HG03280 (cell line): ENCODE measurements around the gene C5orf22.
"Not testable (repeated sequence)": the region's sequence is repeated elsewhere in the genome, so short reads cannot be mapped to it uniquely, and the experiment has no call there.

Experiments used
- ATAC-seq: cut with Tn5 transposase; IDR thresholded peaks from one replicate; pipeline ENCODE4 v1.9.1; 2021; ENCODE audit warnings: mild to moderate bottlenecking, moderate library complexity; ENCODE audit not compliant: unreplicated experiment

Gene C5orf22

DNA sequence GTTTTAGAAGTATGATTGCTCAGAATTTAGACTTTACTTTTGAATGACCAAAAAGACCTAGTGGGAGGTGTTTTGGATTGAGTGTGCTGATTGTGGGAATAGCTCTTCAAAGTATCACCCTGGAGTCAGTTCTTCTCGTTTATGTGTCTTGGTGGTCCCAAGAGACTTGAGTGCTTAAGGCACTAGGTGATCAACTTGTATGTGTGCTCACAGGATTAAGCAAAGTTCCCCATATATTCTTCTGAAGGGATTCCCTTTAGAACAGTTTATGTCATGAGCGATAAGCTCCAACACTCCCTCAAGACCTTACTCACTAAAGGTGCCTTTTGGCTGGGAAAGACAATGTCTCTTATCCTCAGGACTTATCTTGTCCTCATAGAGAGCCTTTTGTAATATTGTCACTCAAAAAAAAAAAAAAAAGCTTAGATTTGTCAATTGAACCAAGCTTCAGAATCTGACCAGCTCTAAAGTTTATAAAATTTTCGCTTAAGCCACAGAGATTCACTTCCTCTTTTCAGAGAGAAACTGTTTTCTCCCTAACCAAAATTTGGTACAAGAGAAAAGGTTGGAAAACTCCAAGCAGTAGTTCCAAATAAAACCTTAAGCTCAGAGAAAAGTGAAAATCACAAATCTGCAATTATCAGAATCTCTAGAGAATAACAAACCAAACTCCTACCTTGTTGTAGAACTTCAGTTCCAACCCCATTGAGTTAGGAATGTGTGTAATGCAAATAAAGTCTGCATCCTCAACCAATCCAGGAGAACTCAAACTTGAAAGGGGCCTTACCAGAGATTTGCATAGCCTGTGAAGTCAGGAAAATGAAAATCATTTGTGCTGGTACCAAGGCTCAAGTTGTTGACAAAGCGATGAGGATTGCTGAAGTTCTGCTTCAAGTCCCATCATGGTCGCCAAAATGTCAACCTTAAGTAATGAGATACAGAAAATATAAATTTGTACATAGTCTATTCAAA, 66.8 kb downstream of the C5orf22 start:
- ATAC-seq, result no peak

DNA sequence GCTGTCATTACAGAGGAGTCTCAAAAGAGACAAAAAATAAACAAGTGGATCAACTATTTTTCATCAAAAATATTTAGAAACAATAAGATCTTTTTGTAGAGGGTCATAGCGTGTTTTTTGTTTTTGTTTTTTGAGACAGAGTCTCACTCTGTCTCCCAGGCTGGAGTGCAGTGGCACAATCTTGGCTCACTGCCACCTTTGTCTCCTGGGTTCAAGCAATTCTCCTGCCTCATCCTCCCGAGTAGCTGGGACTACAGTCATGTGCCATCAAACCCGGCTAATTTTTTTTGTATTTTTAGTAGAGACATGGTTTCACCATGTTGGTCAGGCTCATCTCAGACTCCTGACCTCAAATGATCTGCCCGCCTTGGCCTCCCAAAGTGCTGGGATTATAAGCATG, 70.2 kb downstream of the C5orf22 start:
- ATAC-seq, result not testable (repeated sequence)

DNA sequence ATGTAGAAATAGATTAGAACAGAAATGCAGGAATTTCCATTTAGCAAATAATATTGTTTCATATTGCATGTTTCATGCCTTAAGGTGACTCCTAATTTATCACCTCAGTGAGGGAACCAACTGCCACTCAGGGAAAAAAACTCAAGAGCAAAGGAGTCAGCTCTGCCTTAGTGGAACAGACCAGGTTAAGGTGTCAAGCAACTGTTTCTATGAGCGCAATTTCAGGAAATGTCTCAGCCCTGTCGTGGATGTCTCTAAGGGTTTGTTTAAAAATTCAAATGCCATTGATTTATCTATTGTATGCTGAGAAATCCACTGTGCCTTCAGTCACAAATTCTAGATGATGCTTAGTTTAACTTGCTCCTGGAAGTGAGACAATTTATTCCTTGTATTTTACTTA, 72.1 kb downstream of the C5orf22 start:
- ATAC-seq, result no peak

DNA sequence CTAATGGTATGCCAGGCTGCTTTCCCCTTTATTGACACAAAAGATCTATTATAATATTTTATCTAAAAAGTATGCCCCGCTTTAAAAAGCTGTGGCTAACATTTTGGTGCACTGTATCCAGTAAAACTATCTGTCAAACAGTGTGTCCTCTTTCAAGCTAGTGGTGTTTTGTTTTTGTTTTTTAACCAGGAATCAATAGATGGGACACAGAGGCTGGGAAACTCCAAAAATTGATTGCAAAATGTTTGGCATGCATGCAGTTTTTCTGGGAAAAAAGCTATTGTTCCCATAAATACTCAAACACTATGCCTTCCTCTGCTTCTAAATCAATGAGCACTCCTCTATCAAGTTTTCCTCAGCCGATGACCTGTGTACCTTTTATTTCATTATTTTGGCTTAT, 72.5 kb downstream of the C5orf22 start:
- ATAC-seq, result no peak
